ENCODE measurements around the gene BCL3.

DNA sequence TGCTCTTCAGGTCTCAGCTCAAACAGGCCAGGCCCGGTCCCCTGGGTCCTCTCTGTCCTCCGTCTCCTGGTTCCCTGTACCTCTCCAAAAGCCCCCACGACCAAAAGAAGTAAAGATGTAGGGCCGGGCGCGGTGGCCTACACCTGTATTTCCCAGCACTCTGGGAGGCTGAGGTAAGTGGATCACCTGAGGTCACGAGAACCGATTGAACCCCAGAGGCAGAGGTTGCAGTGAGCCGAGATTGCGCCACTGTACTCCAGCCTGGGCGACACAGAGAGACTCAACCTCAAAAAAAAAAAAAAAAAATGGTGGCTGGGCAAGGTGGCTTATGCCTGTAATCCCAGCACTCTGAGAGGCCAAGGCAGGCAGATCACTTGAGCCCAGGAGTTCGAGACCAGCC is 22.0 kb upstream of the BCL3 start:
- TF ChIP-seq, protein P1, sequence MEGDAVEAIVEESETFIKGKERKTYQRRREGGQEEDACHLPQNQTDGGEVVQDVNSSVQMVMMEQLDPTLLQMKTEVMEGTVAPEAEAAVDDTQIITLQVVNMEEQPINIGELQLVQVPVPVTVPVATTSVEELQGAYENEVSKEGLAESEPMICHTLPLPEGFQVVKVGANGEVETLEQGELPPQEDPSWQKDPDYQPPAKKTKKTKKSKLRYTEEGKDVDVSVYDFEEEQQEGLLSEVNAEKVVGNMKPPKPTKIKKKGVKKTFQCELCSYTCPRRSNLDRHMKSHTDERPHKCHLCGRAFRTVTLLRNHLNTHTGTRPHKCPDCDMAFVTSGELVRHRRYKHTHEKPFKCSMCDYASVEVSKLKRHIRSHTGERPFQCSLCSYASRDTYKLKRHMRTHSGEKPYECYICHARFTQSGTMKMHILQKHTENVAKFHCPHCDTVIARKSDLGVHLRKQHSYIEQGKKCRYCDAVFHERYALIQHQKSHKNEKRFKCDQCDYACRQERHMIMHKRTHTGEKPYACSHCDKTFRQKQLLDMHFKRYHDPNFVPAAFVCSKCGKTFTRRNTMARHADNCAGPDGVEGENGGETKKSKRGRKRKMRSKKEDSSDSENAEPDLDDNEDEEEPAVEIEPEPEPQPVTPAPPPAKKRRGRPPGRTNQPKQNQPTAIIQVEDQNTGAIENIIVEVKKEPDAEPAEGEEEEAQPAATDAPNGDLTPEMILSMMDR (IDR thresholded peaks at IDR 0.05): no peak
- TF ChIP-seq EZH2phosphoT487 (IDR thresholded peaks at IDR 0.05): no peak
